HG02943 (cell line): ENCODE data around the gene TCN2.
"Not testable (repeated sequence)": the region's sequence is repeated elsewhere in the genome, so short reads cannot be mapped to it uniquely, and the experiment has no call there.

Experiments
- ATAC-seq: cut with Tn5 transposase; IDR thresholded peaks from one replicate; pipeline ENCODE4 v1.9.1; 2021; ENCODE audit warnings: mild to moderate bottlenecking, low read depth, moderate library complexity; ENCODE audit not compliant: unreplicated experiment

Gene TCN2

DNA sequence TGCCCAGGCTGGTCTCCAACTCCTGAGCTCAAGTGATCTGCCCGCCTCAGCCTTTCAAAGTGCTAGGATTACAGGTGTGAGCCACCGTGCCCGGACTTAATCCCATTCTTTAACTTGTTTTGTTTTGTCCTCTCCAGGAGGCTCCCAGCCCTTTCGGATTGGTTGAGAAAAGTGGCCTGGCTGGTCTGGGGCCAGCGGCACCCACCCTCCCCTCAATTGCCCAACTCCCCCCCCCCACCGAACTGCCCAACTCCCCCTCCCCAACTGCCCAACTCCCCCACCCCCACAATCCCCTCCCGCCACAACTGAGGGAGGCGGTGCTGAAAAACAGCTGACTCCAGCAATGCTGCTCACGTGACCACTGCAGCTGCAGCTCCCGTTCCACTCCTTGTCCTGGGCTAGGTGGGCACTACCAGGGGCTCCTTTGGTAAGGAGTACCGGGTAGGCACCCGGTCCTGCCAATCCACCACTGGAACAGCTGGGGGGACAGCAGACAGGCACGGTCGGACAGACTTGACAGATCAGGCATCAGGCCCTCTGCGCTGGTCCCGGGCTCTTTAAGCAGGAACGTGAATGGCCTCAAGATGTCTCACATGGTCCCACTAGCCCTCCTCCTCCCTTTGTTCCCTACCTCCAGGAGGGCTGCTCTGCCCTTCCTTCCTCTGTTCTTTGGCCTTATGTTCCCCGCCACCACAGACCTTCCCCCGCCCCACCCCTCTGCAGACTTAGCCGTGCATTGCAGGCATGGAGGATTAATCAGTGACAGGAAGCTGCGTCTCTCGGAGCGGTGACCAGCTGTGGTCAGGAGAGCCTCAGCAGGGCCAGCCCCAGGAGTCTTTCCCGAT, at the start of gene TCN2:
TCN2 (plus strand) TSS at position 720 of the 845 bp plus-strand sequence. CDS start 158 bp downstream, outside the sequence.
- no peak for ATAC-seq

GRCh38 chr22:30557243-30557642, 49.7 kb upstream of the TCN2 start:
- no peak for ATAC-seq

- no peak for ATAC-seq
These were observed 47.1 kb upstream of the TCN2 start for GRCh38 chr22:30559889-30560288.

DNA sequence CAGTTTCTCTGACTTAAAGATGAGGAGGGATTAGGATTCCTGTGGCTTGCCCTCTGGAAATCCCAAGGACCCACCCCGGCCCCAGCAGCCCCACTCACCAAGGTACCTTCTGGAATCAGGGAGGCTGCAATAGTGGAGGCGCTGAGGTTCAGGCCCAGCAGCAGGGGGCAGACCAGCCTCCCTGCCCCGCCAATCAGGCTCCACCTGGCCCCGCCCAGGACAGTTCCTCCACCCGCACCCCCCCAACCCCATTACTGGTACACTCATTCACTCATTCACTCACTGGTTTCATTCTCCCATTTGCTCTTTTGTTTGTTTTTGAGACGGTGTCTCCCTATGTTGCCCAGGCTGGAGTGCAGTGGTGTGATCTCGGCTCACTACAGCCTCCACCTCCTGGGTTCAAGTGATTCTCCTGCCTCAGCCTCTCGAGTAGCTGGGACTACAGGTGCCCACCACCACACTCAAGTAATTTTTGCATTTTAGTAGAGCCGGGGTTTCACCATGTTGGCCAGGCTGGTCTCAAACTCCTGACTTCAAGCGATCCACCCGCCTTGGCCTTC, 46.3 kb upstream of the TCN2 start:
- not testable (repeated sequence) for ATAC-seq

DNA sequence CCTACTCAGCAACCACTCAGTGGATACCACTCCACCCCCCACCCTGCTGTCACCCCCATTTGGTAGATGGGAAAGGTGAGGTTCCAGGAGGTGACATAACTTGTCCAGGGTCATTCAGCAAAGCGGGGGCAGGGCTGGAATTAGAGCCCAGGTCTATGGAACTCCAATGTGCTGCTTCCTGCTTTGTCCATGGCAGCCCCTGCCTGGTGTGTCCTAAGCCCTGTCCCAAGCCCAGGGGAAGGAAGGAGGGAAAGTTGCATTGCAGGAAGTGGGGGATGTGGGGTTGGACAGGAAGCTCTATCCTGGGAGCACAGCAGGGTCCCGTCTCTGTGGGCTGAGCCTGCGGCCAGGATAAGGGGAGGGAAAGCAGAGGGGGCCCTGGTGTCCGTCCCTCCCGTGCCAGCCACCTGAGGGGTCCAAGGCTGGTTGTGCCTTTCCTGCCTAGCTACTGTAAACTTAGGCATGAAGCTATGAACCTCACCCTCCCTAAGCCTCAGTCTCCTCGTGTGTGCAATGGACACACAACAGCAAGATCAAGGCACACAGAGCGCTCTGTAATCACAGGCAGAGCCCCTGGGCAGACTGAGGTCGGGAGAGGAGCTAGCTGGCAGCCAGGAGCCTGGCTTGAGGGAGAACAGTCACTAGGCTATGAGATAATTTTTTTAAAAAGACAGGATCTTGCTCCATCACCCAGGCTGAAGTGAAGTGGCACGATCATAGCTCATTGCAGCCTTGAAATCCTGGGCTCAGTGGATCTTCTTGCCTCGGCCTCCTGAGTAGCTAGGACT, 45.4 kb upstream of the TCN2 start:
- no peak for ATAC-seq

GRCh38 chr22:30562366-30562765, 44.6 kb upstream of the TCN2 start:
- no peak for ATAC-seq

- no peak for ATAC-seq
These were observed 42.8 kb upstream of the TCN2 start for GRCh38 chr22:30564045-30564760.

GRCh38 chr22:30564761-30565119, 42.2 kb upstream of the TCN2 start:
- ATAC-seq: no peak

DNA sequence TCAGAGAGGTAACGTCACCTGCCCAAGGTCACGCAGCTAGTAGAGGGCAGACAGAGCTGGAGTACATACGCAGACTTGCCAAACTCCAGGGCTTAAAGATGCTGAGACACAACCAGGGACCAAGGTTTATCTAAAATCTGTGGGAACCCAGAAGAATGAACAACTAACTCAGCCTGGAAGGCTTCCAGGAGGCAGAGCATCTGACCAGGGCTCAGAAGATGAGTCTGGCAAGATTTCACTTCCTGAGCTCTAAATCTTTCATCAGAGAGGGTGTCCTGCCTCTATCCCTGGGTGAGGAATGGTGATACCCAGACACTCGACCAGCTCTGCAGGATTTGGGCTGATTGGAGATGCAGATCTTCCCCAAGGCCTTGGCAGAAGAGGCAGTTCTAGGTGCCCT, 41.6 kb upstream of the TCN2 start:
- no peak for ATAC-seq

DNA sequence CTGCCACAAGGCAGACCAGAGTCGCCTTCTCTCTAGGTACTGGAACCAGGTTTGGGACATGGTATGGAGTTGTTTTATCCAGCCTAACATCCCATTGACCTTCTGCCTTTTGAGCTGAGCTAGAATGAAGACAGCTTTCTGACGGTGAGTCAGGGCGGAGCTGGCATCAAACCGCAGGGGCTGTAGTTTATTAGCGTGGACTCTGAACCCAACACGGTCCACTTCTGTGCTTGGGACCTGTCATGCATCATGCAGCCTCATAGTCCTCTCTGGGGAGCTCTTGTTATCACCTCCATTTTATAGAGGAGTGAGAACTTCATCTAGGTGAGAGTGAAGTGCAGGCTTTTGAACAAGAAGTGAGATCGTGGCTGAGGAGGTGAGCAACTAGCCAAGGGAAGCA, 40.8 kb upstream of the TCN2 start:
- no peak for ATAC-seq

DNA sequence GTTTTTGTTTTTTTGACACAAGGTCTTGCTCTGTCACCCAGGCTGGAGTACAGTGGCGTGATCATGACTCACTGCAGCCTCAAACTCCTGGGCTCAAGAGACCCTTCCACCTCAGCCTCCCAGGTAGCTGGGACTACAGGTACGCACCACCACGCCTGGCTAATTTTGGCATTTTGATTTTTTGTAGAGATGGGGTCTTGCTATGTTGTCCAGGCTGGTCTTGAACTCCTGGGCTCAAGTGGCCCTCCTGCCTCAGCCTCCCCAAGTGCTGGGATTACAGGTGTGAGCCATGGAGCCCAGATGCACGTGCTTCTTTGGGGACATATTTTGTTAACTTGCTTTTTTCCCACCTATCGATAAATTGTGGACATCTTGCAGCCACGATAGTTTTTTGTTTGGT, 39.7 kb upstream of the TCN2 start:
- not testable (repeated sequence) for ATAC-seq

- no peak for ATAC-seq
These were observed 38.7 kb upstream of the TCN2 start for GRCh38 chr22:30568137-30568805.

GRCh38 chr22:30569674-30570202, 37.2 kb upstream of the TCN2 start:
- ATAC-seq: no peak

DNA sequence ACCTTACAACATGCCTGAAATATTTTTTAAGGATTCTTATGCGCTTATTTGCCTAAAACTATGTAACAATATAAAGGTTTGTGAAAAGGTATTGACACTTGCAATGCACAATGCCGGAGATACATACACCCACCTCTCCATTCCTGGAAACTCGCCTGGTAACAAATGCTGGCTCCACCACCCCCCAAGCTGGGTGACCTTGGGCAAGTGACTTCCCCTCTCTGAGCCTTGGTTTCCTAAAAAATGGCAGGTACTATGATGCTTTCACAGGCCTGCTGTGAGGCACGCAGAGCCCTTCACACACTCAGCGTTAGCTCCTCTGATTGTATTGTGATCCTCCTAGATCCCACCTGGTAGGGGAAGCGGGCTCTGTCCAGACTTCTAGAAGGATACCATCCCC, 34.8 kb upstream of the TCN2 start:
- no peak for ATAC-seq

DNA sequence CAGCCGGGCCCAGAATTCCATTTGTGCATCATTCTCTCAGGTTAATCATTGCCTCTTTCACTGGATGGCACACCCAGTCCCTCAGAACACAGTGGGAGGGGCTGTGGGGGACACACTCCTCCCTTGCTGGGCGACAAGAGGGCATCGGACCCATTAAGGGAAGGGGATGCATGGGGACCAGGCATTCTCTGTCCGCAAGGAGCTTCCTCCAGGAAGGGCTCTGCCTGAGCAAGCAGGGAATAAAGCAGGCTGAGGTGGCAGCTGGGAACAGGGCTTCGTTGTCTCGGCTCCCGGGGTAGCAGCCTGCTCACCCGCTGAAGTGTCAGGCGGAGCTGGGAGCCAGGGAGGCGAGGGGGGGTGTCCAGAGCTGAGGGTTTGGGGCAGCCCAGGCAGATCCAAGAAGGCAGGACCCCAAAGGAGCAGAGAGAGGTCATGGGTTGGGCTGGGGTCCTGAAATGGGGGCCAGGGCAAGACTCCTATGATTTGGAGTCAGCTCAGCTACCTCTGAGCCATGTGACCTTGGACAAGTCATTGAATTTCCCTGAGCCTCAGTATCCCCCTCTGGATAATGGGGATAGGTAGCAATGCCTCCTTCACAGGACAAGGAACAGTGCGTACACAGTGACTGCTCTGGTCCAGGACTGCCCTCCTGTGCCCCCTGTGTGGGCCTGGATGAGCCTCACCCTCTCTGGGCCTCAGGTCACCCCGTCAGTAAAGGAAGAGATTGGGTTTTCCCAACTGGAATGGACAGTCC, 34.0 kb upstream of the TCN2 start:
- no peak for ATAC-seq

DNA sequence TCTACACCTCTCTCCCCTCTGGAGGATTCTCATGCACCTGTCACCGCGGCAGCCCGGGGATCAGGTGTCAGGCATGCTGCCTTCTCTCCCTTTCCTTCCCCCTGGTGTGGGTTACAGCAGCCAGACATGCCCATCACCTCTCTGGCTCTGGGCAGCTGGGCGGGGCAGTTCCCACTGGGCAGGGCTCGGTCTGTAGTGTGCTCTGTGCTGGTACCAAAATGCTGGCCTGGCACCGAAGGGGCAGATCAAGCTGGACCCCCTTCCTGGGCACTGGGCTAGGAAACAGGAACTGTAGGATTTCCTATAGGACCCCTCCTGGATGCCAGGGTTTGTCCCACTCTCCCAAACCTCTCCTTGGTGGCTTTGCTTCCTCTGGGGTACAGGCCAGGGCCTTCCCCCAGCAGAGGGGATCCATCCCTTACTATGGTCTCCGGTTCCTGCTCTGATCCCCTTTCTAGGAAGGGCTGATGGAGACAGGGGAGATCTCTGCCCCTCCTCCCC, 33.3 kb upstream of the TCN2 start:
- no peak for ATAC-seq

- ATAC-seq: no peak
These were observed 32.6 kb upstream of the TCN2 start, which contains the start of gene GAL3ST1 for GRCh38 chr22:30574095-30574981. TSS of gene GAL3ST1 (minus strand) at chr22:30574665. CDS start at chr22:30557392, 17,273 bp downstream.
